ENCODE data around the gene KLHL29. TPM values are rescaled to one million over a fixed set of nuclear protein-coding genes. Genes with fewer than 3 reads are reported as not detected.

The KLHL29 gene
- total RNA-seq, 1 experiment from 2014 or later: 3.4 TPM

DNA sequence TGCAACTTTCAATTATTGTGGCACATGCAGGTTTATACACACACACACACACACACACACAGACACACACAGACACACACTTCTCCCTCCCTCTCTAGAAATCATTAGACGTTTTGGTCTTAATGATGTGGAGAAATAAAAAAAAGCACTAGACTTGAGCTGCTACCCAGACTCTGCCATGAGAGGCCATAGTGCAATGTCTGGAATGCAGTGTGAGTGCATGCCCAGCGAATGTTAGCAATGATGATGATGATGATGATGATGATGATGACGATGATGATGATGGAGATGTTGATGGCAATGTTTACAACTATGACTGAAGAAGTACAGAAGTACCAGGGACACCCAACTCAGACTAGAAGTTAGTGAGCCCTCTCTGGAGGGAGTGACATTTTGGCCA, 23.8 kb upstream of the KLHL29 start:
- Histone ChIP-seq H3K4me1 (replicated peaks; ENCODE audit: insufficient read depth) (no peaks in the 10 kb centered on the region), H3K79me2 (ENCODE audit: low read depth) (no peaks in the 10 kb centered on the region), H3K4me2 (no peak overlapping the region), H3K9me2 (ENCODE audit: insufficient read depth) (no peaks in the 10 kb centered on the region), H3K27ac (no peak overlapping the region), H3K36me3 (ENCODE audit: low read depth) (no peaks in the 10 kb centered on the region), H2AFZ (no peak overlapping the region), H4K20me1 (ENCODE audit: insufficient read depth) (no peaks in the 10 kb centered on the region), H3K4me3 (no peak overlapping the region), H3F3A (ENCODE audit: insufficient read depth, low read depth) (no peaks in the 10 kb centered on the region), H3K9me3 (ENCODE audit: insufficient read depth, low read depth) (no peaks in the 10 kb centered on the region; the same call in 1 of the 2 replicates), H3K27me3 (ENCODE audit: insufficient read depth, low read depth) (peaks cover 21% of the 10 kb centered on the region)
- no TSS peak for BruUV-seq (replicated peaks)
- ChIA-PET POLR2A (ENCODE audit: unreplicated experiment) (no interaction called here), CTCF (no interaction called here)
- no peak for DNase-seq
- intact Hi-C loops (cut with micrococcal nuclease; ENCODE audit: unreplicated experiment): no loop called here
- TF ChIP-seq, protein P1, sequence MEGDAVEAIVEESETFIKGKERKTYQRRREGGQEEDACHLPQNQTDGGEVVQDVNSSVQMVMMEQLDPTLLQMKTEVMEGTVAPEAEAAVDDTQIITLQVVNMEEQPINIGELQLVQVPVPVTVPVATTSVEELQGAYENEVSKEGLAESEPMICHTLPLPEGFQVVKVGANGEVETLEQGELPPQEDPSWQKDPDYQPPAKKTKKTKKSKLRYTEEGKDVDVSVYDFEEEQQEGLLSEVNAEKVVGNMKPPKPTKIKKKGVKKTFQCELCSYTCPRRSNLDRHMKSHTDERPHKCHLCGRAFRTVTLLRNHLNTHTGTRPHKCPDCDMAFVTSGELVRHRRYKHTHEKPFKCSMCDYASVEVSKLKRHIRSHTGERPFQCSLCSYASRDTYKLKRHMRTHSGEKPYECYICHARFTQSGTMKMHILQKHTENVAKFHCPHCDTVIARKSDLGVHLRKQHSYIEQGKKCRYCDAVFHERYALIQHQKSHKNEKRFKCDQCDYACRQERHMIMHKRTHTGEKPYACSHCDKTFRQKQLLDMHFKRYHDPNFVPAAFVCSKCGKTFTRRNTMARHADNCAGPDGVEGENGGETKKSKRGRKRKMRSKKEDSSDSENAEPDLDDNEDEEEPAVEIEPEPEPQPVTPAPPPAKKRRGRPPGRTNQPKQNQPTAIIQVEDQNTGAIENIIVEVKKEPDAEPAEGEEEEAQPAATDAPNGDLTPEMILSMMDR (conservative IDR thresholded peaks at IDR 0.05): no peak
- no peak for TF ChIP-seq EZH2 (IDR thresholded peaks at IDR 0.05; ENCODE audit: low read depth)

DNA sequence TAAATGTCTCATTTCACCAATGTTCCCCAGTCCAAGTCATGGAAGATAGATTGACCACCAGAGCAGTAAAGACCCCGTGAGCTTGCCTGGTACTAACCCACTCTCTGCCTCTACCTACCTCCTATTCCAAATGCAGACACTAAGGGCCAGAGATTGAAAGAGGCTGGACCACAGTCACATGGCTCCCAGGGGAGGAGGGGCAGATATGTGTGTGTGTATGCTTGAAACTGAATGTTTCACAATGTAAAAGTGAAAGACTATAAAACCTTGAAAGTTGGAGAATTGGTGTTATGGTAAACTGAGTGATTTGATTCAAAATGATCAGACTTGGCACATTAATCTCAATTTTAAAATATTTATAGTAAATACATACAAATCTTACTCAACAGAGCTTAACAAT, 21.7 kb upstream of the KLHL29 start:
- BruUV-seq (replicated peaks): no TSS peak
- Histone ChIP-seq H3K4me2 (no peak overlapping the region), H3F3A (ENCODE audit: insufficient read depth, low read depth) (peaks cover 6% of the 10 kb centered on the region), H3K9me3 (ENCODE audit: insufficient read depth, low read depth) (no peaks in the 10 kb centered on the region; the same call in 1 of the 2 replicates), H3K4me1 (replicated peaks; ENCODE audit: insufficient read depth) (no peaks in the 10 kb centered on the region), H3K36me3 (ENCODE audit: low read depth) (no peaks in the 10 kb centered on the region), H3K9me2 (ENCODE audit: insufficient read depth) (no peaks in the 10 kb centered on the region), H3K27ac (no peak overlapping the region), H2AFZ (no peak overlapping the region), H4K20me1 (ENCODE audit: insufficient read depth) (no peaks in the 10 kb centered on the region), H3K79me2 (ENCODE audit: low read depth) (no peaks in the 10 kb centered on the region), H3K4me3 (no peak overlapping the region), H3K27me3 (ENCODE audit: insufficient read depth, low read depth) (peaks cover 12% of the 10 kb centered on the region)
- CTCF ChIA-PET: no interaction called here
- no peak for TF ChIP-seq EZH2 (IDR thresholded peaks at IDR 0.05; ENCODE audit: low read depth)
- TF ChIP-seq, protein P1 (conservative IDR thresholded peaks at IDR 0.05): no peak
- intact Hi-C loops (cut with micrococcal nuclease; ENCODE audit: unreplicated experiment): no loop called here
- no peak for DNase-seq
- POLR2A ChIA-PET (ENCODE audit: unreplicated experiment): no interaction called here

DNA sequence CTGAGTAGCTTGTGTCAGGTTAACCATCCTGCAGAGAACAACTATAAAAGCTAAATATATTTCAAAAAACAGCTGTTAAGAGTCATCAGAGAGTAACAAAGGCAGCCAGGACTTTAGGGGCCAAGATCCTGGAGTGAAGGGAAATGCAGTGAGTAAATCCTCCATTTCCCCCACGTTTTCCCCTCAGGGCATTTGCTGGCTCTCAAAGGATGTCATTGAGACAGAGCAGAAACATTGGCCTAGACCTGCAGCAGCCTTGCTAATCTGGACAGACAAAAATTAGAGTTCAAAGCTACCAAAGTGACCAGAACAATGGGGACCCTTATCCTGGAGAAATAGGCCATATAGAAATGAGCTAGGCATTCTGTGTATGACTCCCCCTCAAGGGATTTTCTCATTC, 21.1 kb upstream of the KLHL29 start:
- H2AFZ ChIP-seq: no peak overlapping the region
- H3K4me3 ChIP-seq: no peak overlapping the region
- H3K79me2 ChIP-seq (ENCODE audit: low read depth): no peaks in the 10 kb centered on the region
- no peaks in the 10 kb centered on the region; the same call in 1 of the 2 replicates for H3K9me3 ChIP-seq (ENCODE audit: insufficient read depth, low read depth)
- no peak for DNase-seq
- peaks cover 6% of the 10 kb centered on the region for H3F3A ChIP-seq (ENCODE audit: insufficient read depth, low read depth)
- H3K4me2 ChIP-seq: no peak overlapping the region
- CTCF ChIA-PET: no interaction called here
- H4K20me1 ChIP-seq (ENCODE audit: insufficient read depth): no peaks in the 10 kb centered on the region
- H3K27me3 ChIP-seq (ENCODE audit: insufficient read depth, low read depth): peaks cover 12% of the 10 kb centered on the region
- H3K27ac ChIP-seq: no peak overlapping the region
- H3K36me3 ChIP-seq (ENCODE audit: low read depth): no peaks in the 10 kb centered on the region
- TF ChIP-seq, protein P1 (conservative IDR thresholded peaks at IDR 0.05): no peak
- no peak for TF ChIP-seq EZH2 (IDR thresholded peaks at IDR 0.05; ENCODE audit: low read depth)
- POLR2A ChIA-PET (ENCODE audit: unreplicated experiment): no interaction called here
- BruUV-seq (replicated peaks): no TSS peak
- H3K9me2 ChIP-seq (ENCODE audit: insufficient read depth): no peaks in the 10 kb centered on the region
- intact Hi-C loops (cut with micrococcal nuclease; ENCODE audit: unreplicated experiment): no loop called here
- H3K4me1 ChIP-seq (replicated peaks; ENCODE audit: insufficient read depth): no peaks in the 10 kb centered on the region
